Lung (tissue), 12 donors: ENCODE results near the gene MLLT3. TPM values are rescaled to one million over a fixed set of nuclear protein-coding genes. Genes with fewer than 3 reads are reported as not detected.

Experiments used
- ATAC-seq: fragments of 200-7000 bp; cut with Tn5 transposase; one replicate; pipeline ENCODE4 v1.9.1; 2020; ENCODE audit warnings: moderate number of reproducible peaks; ENCODE audit not compliant: insufficient read depth, low FRiP score
- DNase-seq, 3 donors: peaks; one replicate each; pipeline ENCODE4 v3.0.0-alpha.2; 2013 to 2017
- H3K27ac ChIP-seq, 2 donors: one replicate each; pipeline ENCODE4 v1.5.1; 2013; ENCODE audit warnings: mild to moderate bottlenecking in 2 of 2, moderate library complexity in 2 of 2, control low read depth in 1 of 2, inconsistent platforms in 1 of 2, low read depth in 1 of 2, low read length in 1 of 2
- H3K27me3 ChIP-seq, 3 donors: one replicate each; pipeline ENCODE4 v1.5.1; 2013; ENCODE audit warnings: low read length in 2 of 3; ENCODE audit not compliant: control insufficient read depth in 3 of 3, insufficient read depth in 3 of 3
- H3K36me3 ChIP-seq, 4 donors: one replicate each; pipeline ENCODE4 v1.5.1; 2013; ENCODE audit warnings: low read length in 4 of 4, mild to moderate bottlenecking in 1 of 4, moderate library complexity in 1 of 4; ENCODE audit not compliant: control insufficient read depth in 4 of 4, insufficient read depth in 4 of 4
- H3K4me1 ChIP-seq, 5 donors: one replicate each; pipeline ENCODE4 v1.5.1; 2013; ENCODE audit warnings: low read length in 5 of 5, mild to moderate bottlenecking in 2 of 5, moderate library complexity in 1 of 5; ENCODE audit not compliant: control insufficient read depth in 5 of 5, insufficient read depth in 5 of 5
- H3K4me3 ChIP-seq: one replicate; pipeline ENCODE4 v1.5.1; 2013; ENCODE audit warnings: mild to moderate bottlenecking, control low read depth, moderate library complexity
- H3K9ac ChIP-seq, 2 donors: one replicate each; pipeline ENCODE4 v1.5.1; 2013; ENCODE audit warnings: low read length in 2 of 2, control low read depth in 1 of 2; ENCODE audit not compliant: insufficient read depth in 1 of 2
- H3K9me3 ChIP-seq, 4 donors: one replicate each; pipeline ENCODE4 v1.5.1; 2013; ENCODE audit warnings: low read length in 3 of 4, mild to moderate bottlenecking in 1 of 4, moderate library complexity in 1 of 4; ENCODE audit not compliant: control insufficient read depth in 4 of 4, insufficient read depth in 3 of 4
- CTCF ChIP-seq: IDR thresholded peaks from 2 replicates; pipeline ENCODE4 v1.5.1; 2012; ENCODE audit warnings: mild to moderate bottlenecking; ENCODE audit errors: control extremely low read depth, extremely low read depth
- WGBS, 2 donors: extraction: QIAGEN DNeasy Blood & Tissue Kit; methylation state at CpG; one replicate each; pipeline ENCODE4 v1.1.7; 2013; 5-methylcytosine and 5-hydroxymethylcytosine counted together
- polyA plus RNA-seq, 2 donors: library from polyadenylated mRNA; stranded (reverse); fragments of 200-250 nt; gene quantifications; one replicate each; pipeline ENCODE4 v1.2.1, GENCODE V29; 2013
- total RNA-seq, 2 donors: library from RNA; depleted of rRNA in 1 of 2; stranded (reverse); fragments of >200 nt in 1 of 2; gene quantifications; one replicate each; pipeline ENCODE4 v1.2.1, GENCODE V29; 2014 to 2021
- donor health status: control.
- donor health status: control.
- donor health status: Bipolar disorder and iron deficiency.
- donor health status: healthy.
- donor health status: DM: yes; HTN: yes; CAD: no.

MLLT3 gene
- total and polyA plus RNA-seq, 4 donors: 7.1 to 43.1 (median 13.7) TPM

GRCh38 chr9:20335668-20336332 lies 286.5 kb downstream of the MLLT3 start:
- peaks cover 0 to 2% (median 0%) of the 10 kb centered on the region in 4 donors for H3K9me3 ChIP-seq
- H3K27ac ChIP-seq: no peak overlapping the region
- no peak overlapping the region for H3K4me3 ChIP-seq
- DNase-seq (no peak), ATAC-seq (no peak)
- H3K9ac ChIP-seq: no peak overlapping the region
- WGBS, 2 donors: 88 to 91% methylated on average over 4 of the region's 4 CpGs
- peaks cover 0 to 14% (median 5%) of the 10 kb centered on the region in 5 donors for H3K4me1 ChIP-seq
- no peaks in the 10 kb centered on the region for H3K27me3 ChIP-seq
- H3K36me3 ChIP-seq: no peaks in the 10 kb centered on the region
- no peak for TF ChIP-seq CTCF

DNA sequence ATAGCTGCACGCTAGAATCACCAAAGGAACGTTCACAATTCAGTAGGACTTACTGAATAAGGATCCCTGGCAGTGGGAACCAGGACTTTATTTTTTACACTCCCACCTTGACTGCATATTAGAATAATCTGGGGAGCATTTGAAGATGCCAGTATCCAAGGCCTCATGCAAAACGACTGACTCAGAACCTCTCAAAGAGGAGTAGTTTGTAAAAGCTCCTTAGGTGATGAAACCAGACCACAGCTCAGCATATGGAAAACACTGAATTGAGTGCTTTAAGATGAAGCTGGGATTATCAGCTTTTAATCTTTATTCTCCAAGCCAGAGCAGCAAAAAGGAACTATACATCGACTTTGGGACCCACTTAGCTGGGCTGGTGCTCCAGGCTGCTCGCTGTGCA lies 288.3 kb downstream of the MLLT3 start:
- H3K27ac ChIP-seq: no peak overlapping the region
- H3K4me3 ChIP-seq: no peak overlapping the region
- no peak for ATAC-seq
- DNase-seq: no peak
- TF ChIP-seq CTCF: no peak
- H3K27me3 ChIP-seq: no peaks in the 10 kb centered on the region
- no peaks in the 10 kb centered on the region for H3K4me1 ChIP-seq
- H3K9ac ChIP-seq: no peak overlapping the region
- WGBS, 2 donors: 78 to 84% methylated on average over 5 of the region's 5 CpGs
- peaks cover 0 to 2% (median 0%) of the 10 kb centered on the region in 4 donors for H3K9me3 ChIP-seq
- no peaks in the 10 kb centered on the region for H3K36me3 ChIP-seq

GRCh38 chr9:20331095-20331685 lies 291.1 kb downstream of the MLLT3 start:
- no peak for TF ChIP-seq CTCF
- Histone ChIP-seq H3K9ac (no peak overlapping the region), H3K4me1 (no peaks in the 10 kb centered on the region), H3K9me3 (peaks cover 0 to 2% (median 0%) of the 10 kb centered on the region in 4 donors), H3K36me3 (no peaks in the 10 kb centered on the region), H3K27ac (no peak overlapping the region), H3K27me3 (no peaks in the 10 kb centered on the region), H3K4me3 (no peak overlapping the region)
- 81 to 86% methylated on average over 5 of the region's 5 CpGs for WGBS, 2 donors
- DNase-seq (no peak), ATAC-seq (no peak)
